Stimulated activated CD8-positive, alpha-beta memory T cell treated with anti-CD3 and anti-CD28 coated beads, Interleukin-2, amount 100 ng/mL, for 48 hours (primary cell): ENCODE measurements around the gene RIPK4.

Source experiments
- DNase-seq, 2 donors: peaks; one replicate each; pipeline ENCODE4 v3.0.0-alpha.2; 2020; ENCODE audit warnings: low read depth in 2 of 2

RIPK4 gene

GRCh38 chr21:41769111-41769510, 2.3 kb upstream of the RIPK4 start:
- DNase-seq = no peak

- DNase-seq = no peak
Observed at GRCh38 chr21:41768437-41769042, 1.7 kb upstream of the RIPK4 start.

- DNase-seq = no peak
Observed at GRCh38 chr21:41767606-41768436, 969 bp upstream of the RIPK4 start.

GRCh38 chr21:41765973-41766882, 624 bp downstream of the RIPK4 start:
- DNase-seq = no peak

GRCh38 chr21:41765420-41765821, 1.4 kb downstream of the RIPK4 start:
- DNase-seq = no peak

GRCh38 chr21:41764558-41765419, 2.1 kb downstream of the RIPK4 start:
- DNase-seq = no peak

- DNase-seq = no peak
Observed at GRCh38 chr21:41763996-41764395, 2.9 kb downstream of the RIPK4 start.

- DNase-seq = no peak
Observed at GRCh38 chr21:41763398-41763931, 3.4 kb downstream of the RIPK4 start.

GRCh38 chr21:41762753-41763152, 4.1 kb downstream of the RIPK4 start:
- DNase-seq = no peak

GRCh38 chr21:41761934-41762635, 4.8 kb downstream of the RIPK4 start:
- no peak for DNase-seq

- DNase-seq = no peak
Observed at GRCh38 chr21:41761211-41761933, 5.5 kb downstream of the RIPK4 start.

GRCh38 chr21:41760411-41760810, 6.4 kb downstream of the RIPK4 start:
- no peak for DNase-seq

GRCh38 chr21:41759926-41760325, 6.9 kb downstream of the RIPK4 start:
- DNase-seq = no peak

- no peak for DNase-seq
Observed at GRCh38 chr21:41759214-41759840, 7.5 kb downstream of the RIPK4 start.

- no peak for DNase-seq
Observed at GRCh38 chr21:41758550-41758949, 8.3 kb downstream of the RIPK4 start.

GRCh38 chr21:41755934-41756773, 10.7 kb downstream of the RIPK4 start:
- no peak for DNase-seq

- DNase-seq = no peak
Observed at GRCh38 chr21:41755258-41755933, 11.5 kb downstream of the RIPK4 start.

GRCh38 chr21:41754479-41754891, 12.4 kb downstream of the RIPK4 start:
- no peak for DNase-seq
